LNCAP (cell line): Measurements from ENCODE around the gene ZNF723.

Experiments
- TF ChIP-seq, protein P1 (sequence below): fragments of 450-650 bp; IDR thresholded peaks from 2 replicates; pipeline ENCODE4 v1.5.1; 2017; ENCODE audit warnings: mild to moderate bottlenecking

The ZNF723 gene

DNA sequence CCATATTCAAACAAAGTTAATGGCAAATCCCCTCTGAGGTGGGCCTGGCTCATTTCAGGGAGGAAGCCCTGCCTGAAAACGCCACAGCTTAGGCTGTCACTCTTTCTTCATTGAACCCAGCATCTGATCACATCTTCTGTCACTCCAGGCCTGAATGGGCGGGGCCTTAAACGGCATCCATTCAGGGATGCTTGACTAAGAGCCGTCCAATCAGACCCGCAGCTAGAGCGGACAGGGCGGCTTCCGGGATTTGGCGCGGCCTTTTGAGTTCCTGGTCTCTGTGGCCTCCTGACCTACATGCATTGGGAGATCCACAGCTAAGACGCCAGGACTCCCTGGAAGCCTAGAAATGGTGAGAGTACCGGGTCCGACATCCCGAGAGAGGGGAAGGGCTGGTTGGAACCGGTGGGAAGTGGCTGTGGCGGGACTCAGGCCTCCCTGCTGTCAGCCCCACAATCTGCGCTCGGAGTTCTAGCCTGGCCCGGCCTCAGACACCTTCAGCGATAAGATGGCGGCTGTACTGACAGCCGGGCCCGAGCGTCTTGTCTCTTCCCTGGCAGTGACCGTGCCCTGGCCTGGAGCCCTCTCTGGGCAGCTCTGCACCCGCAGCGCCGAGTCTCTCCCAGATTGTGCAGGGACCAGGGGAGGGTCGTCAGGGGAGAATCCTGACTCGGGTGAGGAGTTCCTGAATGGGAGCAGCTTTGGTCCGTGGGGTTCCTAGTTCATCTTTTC is at the start of gene ZNF723:
ZNF723 (plus strand) TSS at position 261 of the 732 bp plus-strand sequence; CDS start at position 350, 89 bp downstream.
- TF ChIP-seq, protein P1, sequence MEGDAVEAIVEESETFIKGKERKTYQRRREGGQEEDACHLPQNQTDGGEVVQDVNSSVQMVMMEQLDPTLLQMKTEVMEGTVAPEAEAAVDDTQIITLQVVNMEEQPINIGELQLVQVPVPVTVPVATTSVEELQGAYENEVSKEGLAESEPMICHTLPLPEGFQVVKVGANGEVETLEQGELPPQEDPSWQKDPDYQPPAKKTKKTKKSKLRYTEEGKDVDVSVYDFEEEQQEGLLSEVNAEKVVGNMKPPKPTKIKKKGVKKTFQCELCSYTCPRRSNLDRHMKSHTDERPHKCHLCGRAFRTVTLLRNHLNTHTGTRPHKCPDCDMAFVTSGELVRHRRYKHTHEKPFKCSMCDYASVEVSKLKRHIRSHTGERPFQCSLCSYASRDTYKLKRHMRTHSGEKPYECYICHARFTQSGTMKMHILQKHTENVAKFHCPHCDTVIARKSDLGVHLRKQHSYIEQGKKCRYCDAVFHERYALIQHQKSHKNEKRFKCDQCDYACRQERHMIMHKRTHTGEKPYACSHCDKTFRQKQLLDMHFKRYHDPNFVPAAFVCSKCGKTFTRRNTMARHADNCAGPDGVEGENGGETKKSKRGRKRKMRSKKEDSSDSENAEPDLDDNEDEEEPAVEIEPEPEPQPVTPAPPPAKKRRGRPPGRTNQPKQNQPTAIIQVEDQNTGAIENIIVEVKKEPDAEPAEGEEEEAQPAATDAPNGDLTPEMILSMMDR: no peak

DNA sequence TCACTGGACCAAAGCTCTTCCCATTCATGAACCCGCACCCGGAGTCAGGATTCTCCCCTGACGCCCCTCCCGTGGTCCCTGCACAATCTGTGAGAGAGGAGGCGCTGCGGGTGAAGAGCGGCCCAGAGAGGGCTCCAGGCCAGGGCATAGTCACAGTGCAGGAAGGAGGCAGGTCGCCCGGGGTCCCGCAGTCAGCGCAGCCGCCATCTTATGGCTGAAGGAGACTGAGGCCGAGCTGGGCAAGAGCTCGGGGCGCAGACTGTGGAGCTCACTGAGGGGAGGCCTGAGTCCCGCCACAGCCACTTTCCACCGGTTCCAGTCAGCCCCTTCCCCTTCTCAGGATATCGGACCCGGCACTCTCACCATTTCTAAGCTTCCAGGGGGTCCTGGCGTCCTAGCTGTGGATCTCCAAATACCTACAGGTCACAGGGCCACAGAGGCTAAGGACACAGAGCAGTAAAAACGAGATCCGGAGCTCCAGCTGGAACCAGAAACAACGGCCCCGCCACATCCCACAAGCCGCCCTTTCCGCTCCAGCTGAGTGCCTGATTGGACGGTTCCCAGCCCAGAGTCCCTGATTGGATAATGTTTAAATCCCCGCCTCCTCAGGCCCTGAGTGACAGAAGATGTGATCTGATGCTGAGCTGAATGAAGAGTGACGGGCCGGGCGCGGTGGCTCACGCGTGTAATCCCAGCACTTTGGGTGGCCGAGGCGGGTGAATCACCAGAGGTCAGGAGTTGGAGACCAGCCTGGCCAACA is 48.3 kb upstream of the ZNF723 start, which contains the start of gene ZNF99:
ZNF99 (minus strand) TSS at position 501 of the 760 bp plus-strand sequence; CDS start at position 366, 135 bp downstream.
- TF ChIP-seq, protein P1: no peak

DNA sequence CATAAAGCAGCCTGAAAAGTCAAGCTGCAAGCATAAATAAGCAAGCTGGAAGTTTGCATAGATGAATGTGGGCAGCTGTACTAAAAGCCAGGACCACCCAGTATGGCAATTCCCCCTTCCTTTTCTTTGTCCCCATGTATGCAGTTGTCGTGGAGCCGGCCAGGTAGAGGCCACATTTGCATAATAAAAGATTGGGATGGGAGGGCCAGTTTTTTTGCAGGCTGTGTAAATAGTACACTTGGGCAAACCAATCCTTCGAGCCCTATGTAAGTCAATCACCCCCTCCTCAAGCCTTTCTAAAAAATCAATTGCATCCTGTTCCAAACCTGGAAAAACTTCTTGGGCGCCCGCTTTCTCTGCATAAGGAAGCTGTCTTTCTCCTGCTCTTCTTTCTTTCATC is 35.1 kb upstream of the ZNF723 start:
- TF ChIP-seq, protein P1: no peak

DNA sequence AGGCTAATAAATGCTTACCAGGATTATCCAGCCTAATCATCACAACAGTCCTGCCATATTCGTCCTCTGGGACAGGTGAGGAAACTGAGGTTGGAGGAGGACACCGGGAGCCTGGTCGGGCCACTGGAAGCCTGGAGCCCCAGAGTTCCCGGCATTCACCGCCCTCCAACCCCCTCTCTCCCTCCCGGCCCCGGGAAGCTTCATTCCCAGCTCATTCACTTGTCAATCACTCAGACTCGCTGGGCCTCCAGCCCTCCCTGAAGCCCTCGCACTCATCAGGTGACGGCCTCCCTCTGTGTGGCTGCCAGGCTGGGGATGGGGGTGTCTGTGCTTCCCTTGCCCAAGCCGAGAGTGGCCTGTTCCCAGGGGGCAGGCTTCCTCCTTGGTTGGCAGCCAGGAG is 25.7 kb upstream of the ZNF723 start:
- TF ChIP-seq, protein P1: no peak

DNA sequence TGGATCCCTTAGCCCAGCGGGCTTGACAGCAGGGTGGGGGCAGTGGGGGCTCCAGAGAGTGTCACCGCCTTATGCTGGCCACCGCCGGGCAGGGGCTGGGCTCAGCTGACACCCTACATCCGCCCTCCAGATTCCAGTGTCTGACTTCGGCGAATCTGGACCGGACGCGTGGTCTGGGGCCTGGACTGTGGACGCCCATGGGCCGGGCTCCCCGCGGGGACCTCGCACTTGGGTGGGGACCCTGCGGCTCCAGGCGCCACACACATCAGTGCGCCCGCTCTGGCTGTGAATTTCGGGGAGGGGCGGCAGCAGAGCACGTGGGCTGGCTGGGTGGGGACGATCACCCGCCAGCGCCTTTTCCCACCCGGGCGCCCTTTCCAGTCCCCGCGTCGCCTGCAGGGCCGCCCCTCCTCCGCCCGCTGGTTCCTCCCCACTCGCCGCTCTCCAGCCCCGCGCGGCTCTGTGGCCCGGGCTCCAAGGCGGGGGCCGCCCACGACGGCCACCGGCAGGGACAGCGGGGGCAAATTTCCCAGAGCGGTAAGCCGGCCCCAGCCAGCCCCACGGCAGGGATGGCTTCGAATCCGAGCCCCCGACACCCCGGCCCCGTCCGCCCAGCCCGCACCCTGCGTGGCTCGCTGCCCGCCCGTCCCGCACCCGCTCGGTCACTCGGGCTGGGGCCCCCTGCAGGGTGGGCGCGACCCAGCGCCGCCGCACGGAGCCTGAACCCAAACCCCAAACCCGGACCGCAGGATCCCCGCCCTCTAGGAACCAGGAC is 24.8 kb upstream of the ZNF723 start:
- TF ChIP-seq, protein P1: no peak

DNA sequence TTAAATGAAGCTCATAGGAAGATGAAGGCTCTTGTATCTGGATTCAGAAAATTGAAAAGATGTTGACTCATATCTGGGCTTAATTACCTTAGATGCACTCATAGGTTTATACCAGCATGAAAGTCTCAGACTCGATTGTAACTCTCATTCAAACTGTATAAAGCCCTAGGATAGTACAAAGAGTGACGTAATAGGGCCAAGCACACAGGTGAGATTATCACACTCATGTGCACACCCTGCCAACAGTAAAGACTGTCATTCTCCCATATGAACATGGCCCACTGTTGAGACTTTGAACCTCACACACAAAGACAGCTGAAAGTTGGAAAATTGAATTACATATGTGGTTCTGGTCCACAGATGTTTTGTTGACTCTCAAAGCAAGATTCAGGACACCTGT is 18.0 kb upstream of the ZNF723 start:
- TF ChIP-seq, protein P1: no peak

DNA sequence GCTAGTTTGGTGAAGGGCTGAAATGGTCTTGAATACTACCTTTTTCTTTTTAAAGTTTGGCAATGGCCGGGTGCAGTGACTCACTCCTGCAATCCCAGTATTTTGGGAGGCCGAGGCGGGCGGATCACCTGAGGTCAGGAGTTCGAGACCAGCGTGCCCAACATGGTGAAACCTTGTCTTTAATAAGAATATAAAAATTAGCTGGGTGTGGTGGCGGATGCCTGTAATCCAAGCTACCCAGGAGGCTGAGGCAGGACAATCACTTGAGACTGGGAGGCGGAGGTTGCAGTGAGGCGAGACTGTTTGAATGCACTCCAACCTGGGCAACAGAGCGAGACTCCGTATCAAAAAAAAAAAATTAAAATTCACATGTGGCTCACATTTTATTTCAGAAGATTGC is 880 bp upstream of the ZNF723 start:
- TF ChIP-seq, protein P1: no peak
